ENCODE results near the gene SNAPC5. TPM values are rescaled to one million over a fixed set of nuclear protein-coding genes. Genes with fewer than 3 reads are reported as not detected.

The SNAPC5 gene
- total and polyA plus RNA-seq, 2 of the 13 experiments (the other 11 are each of a cell fraction or from before 2014, with no cell fraction given): 14.8 to 36.2 TPM

DNA sequence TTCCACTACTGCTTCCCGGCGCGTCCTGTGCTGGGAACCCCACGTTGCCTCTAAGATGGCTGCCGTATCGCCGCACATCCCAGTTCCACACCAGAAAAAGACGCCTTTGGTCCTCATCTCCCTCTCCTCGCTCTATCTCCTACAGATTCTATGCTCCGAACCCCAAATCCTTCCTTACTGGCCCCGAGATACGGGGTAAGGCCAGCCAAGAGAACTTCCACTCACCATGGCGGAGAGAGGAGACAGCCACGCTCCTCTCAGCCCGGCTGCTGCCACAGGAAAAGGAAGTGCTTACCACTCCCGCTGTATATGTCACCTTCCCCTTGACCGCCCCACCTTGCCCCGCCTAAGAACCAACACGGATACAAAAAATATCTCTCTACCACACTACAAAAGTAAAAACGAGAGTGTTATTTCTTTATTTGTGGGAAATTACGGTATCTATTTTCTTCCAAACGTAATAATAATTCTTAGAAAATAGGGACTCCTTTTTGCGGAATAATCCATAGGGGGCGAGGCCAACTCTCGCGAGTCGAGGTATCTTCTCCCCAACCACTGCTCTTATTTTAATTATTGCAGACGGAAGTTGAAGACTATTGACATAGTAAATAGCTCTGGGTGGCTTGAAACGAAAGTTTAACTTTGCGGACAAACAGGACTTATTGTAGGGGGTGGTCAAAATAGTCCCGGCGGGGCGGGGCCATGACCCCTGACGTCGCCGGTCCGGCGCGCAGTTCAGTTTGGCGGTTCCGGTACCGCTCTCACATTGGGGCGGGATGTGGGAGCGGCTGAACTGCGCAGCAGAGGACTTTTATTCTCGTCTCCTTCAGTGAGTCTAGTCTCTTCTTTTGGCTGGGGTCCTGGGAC, 7.2 kb upstream of the SNAPC5 start, which contains the start of the genes RPL4 and ZWILCH (continued):
- TF ChIP-seq, protein P1, sequence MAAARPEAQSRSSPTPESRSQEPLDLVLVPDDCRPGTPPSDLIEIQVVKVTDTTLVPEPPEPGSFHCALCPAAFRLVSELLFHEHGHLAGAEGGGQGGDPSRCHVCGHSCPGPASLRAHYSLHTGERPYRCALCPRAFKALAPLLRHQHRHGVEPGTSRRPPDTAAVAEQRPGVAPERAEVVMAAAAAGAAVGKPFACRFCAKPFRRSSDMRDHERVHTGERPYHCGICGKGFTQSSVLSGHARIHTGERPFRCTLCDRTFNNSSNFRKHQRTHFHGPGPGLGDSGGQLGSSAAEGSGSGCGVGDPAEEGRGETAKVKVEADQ (CRISPR knock-in tag; IDR thresholded peaks at IDR 0.05; ENCODE audit: borderline replicate concordance): peak; percentile 57; the same call in 1 of the 2 replicates
- TF ChIP-seq ZNF430 (CRISPR knock-in tag; IDR thresholded peaks at IDR 0.05): 0 out of 2 replicates have a peak, but pooled peaks have one; percentile 43
- TF ChIP-seq, protein P2, sequence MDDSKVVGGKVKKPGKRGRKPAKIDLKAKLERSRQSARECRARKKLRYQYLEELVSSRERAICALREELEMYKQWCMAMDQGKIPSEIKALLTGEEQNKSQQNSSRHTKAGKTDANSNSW (CRISPR knock-in tag; IDR thresholded peaks at IDR 0.05; ENCODE audit: borderline replicate concordance): no peak
- TF ChIP-seq ZNF766 (CRISPR knock-in tag; IDR thresholded peaks at IDR 0.05; ENCODE audit: borderline replicate concordance): peak; percentile 33; the same call in 1 of the 2 replicates
- TF ChIP-seq FLYWCH1 (CRISPR knock-in tag; IDR thresholded peaks at IDR 0.05): no peak
- TF ChIP-seq, protein P3, sequence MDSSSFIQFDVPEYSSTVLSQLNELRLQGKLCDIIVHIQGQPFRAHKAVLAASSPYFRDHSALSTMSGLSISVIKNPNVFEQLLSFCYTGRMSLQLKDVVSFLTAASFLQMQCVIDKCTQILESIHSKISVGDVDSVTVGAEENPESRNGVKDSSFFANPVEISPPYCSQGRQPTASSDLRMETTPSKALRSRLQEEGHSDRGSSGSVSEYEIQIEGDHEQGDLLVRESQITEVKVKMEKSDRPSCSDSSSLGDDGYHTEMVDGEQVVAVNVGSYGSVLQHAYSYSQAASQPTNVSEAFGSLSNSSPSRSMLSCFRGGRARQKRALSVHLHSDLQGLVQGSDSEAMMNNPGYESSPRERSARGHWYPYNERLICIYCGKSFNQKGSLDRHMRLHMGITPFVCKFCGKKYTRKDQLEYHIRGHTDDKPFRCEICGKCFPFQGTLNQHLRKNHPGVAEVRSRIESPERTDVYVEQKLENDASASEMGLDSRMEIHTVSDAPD (CRISPR knock-in tag; IDR thresholded peaks at IDR 0.05): no peak
- no peak for TF ChIP-seq NCOA1 (CRISPR knock-in tag; IDR thresholded peaks at IDR 0.05)
- no peak; the same call in 1 of the 2 replicates for TF ChIP-seq ZZZ3 (CRISPR knock-in tag; IDR thresholded peaks at IDR 0.05; ENCODE audit: borderline replicate concordance)
- no peak for TF ChIP-seq WIZ (CRISPR knock-in tag; IDR thresholded peaks at IDR 0.05)
- peak; percentile 54 for TF ChIP-seq ZMYM4 (CRISPR knock-in tag; IDR thresholded peaks at IDR 0.05)
- TF ChIP-seq NFRKB (IDR thresholded peaks at IDR 0.05): peak; percentile 54
- TF ChIP-seq, protein P4, sequence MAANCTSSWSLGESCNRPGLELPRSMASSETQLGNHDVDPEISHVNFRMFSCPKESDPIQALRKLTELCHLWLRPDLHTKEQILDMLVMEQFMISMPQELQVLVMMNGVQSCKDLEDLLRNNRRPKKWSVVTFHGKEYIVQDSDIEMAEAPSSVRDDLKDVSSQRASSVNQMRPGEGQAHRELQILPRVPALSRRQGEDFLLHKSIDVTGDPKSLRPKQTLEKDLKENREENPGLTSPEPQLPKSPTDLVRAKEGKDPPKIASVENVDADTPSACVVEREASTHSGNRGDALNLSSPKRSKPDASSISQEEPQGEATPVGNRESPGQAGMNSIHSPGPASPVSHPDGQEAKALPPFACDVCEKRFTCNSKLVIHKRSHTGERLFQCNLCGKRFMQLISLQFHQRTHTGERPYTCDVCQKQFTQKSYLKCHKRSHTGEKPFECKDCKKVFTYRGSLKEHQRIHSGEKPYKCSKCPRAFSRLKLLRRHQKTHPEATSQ (CRISPR knock-in tag; IDR thresholded peaks at IDR 0.05; ENCODE audit: borderline replicate concordance): no peak
- TF ChIP-seq, protein P5, sequence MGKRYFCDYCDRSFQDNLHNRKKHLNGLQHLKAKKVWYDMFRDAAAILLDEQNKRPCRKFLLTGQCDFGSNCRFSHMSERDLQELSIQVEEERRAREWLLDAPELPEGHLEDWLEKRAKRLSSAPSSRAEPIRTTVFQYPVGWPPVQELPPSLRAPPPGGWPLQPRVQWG (CRISPR knock-in tag; IDR thresholded peaks at IDR 0.05; ENCODE audit: borderline replicate concordance, low read depth): no peak
- TF ChIP-seq SRSF4 (IDR thresholded peaks at IDR 0.05; ENCODE audit: low read depth, low read length, poor library complexity, severe bottlenecking): no peak
- no peak for TF ChIP-seq ZNF292 (CRISPR knock-in tag; IDR thresholded peaks at IDR 0.05; ENCODE audit: borderline replicate concordance, low read depth)
- TF ChIP-seq, protein P6, sequence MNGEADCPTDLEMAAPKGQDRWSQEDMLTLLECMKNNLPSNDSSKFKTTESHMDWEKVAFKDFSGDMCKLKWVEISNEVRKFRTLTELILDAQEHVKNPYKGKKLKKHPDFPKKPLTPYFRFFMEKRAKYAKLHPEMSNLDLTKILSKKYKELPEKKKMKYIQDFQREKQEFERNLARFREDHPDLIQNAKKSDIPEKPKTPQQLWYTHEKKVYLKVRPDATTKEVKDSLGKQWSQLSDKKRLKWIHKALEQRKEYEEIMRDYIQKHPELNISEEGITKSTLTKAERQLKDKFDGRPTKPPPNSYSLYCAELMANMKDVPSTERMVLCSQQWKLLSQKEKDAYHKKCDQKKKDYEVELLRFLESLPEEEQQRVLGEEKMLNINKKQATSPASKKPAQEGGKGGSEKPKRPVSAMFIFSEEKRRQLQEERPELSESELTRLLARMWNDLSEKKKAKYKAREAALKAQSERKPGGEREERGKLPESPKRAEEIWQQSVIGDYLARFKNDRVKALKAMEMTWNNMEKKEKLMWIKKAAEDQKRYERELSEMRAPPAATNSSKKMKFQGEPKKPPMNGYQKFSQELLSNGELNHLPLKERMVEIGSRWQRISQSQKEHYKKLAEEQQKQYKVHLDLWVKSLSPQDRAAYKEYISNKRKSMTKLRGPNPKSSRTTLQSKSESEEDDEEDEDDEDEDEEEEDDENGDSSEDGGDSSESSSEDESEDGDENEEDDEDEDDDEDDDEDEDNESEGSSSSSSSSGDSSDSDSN (CRISPR knock-in tag; IDR thresholded peaks at IDR 0.05): no peak
- TF ChIP-seq, protein P7, sequence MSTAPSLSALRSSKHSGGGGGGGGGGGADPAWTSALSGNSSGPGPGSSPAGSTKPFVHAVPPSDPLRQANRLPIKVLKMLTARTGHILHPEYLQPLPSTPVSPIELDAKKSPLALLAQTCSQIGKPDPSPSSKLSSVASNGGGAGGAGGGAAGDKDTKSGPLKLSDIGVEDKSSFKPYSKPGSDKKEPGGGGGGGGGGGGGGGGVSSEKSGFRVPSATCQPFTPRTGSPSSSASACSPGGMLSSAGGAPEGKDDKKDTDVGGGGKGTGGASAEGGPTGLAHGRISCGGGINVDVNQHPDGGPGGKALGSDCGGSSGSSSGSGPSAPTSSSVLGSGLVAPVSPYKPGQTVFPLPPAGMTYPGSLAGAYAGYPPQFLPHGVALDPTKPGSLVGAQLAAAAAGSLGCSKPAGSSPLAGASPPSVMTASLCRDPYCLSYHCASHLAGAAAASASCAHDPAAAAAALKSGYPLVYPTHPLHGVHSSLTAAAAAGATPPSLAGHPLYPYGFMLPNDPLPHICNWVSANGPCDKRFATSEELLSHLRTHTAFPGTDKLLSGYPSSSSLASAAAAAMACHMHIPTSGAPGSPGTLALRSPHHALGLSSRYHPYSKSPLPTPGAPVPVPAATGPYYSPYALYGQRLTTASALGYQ (CRISPR knock-in tag; IDR thresholded peaks at IDR 0.05): no peak

Measured in HepG2 (cell line).